Activated T-cell treated with anti-CD3 and anti-CD28 coated beads, Interleukin-2, amount 50 U/mL, for 48 hours (primary cell): ENCODE data around the gene ZNF2.
A peak's percentile ranks its signal among the peaks of the same experiment; 100 is the strongest.

Experiments
- DNase-seq, 2 experiments: peaks; one replicate each; pipeline ENCODE4 v3.0.0-alpha.2; 2020

Gene ZNF2

DNA sequence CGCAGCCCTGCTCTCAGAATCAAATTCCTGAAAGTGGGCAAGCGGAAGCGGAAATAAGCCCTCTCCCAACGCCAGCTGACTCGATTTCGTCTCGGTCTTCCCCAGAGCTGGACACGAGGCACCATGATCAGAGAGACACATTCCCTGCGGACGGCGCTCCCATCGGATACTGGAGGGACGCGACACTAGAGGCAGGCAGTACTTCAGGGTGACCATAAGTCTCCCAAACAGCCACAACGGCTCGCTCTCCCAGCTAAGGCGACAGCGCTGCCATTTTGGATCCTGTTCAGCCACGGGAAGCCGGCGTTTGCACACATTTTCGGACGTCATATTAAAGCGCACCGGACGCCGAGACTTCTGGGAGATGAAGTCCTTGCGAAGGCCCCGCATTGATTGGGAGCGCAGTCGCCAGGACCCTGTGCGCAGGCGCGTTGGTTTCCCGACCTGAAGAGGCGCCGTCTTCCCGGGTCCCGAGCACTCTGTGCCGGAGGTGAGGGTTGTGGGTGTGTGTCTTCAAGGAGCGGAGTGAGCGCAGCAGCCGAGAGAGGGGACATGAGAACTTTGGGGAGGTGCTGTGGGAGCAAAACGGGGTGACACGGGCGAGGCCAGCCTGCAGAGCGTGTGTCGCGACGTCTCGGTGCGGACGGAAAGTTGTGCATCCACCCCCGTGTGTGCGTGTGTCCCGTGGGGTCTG is at the start of gene ZNF2:
ZNF2 (plus strand) TSS at position 439 of the 694 bp plus-strand sequence. CDS start 10,418 bp downstream, outside the sequence.
- DNase-seq: peak; percentile 97

- DNase-seq: no peak
These were observed 44.6 kb upstream of the ZNF2 start for GRCh38 chr2:95121093-95121406.

- DNase-seq: peak; percentile 93 to 95
These were observed 44.0 kb upstream of the ZNF2 start, which contains the start of gene MRPS5 for GRCh38 chr2:95121407-95122196. Gene MRPS5 (minus strand): TSS chr2:95121808. CDS start chr2:95121791, 17 bp downstream.

DNA sequence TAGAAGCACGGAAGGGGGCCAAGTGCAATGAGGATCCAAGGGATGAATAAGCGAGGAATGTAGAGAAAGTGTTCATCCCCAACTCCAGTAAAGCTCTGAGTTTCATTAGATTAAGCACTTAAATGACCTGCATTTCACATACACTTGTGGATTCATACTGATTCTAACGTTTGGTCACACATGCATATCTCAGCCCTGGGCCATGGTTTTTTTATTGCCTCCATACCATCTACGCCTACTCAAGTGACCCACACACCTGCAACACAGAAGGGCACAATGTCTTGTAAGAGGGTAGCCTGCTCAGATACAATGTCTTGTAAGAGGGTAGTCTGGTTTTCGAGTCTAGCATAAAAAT is 43.4 kb upstream of the ZNF2 start:
- DNase-seq: no peak

- DNase-seq: no peak
These were observed 26.9 kb upstream of the ZNF2 start for GRCh38 chr2:95138702-95139101.

DNA sequence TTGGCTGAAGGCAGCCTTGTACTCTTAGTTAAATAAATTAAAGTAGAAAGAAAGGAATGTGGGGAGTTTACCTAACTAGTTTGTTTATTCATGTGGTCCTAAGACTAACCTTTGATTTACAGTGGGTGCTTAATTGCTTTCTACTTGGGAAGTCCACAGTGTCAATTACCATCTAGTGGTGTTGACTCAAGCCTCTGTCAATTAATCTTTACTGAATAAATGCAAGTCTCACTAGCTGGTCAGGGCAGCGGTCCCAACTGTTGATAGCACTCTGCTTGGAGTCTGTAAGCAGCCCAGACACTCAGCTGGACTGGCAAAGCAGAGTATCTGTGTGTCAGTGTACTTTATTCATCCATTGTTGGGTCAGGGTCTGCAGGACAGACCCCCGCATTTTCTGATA is 21.8 kb upstream of the ZNF2 start:
- DNase-seq: no peak

- DNase-seq: no peak
These were observed 16.1 kb upstream of the ZNF2 start for GRCh38 chr2:95149397-95149984.

GRCh38 chr2:95158441-95158840 is 7.2 kb upstream of the ZNF2 start:
- DNase-seq: no peak

- DNase-seq: peak; percentile 53 to 63
These were observed 6.6 kb upstream of the ZNF2 start for GRCh38 chr2:95158891-95159619.

GRCh38 chr2:95159690-95160449 is 5.7 kb upstream of the ZNF2 start, which contains the start of gene ZNF514:
Gene ZNF514 (minus strand): TSS chr2:95159848. CDS start chr2:95153253, 6,595 bp downstream.
- peak; percentile 73 to 82 for DNase-seq

GRCh38 chr2:95165030-95165370 is 609 bp upstream of the ZNF2 start:
- no peak for DNase-seq

DNA sequence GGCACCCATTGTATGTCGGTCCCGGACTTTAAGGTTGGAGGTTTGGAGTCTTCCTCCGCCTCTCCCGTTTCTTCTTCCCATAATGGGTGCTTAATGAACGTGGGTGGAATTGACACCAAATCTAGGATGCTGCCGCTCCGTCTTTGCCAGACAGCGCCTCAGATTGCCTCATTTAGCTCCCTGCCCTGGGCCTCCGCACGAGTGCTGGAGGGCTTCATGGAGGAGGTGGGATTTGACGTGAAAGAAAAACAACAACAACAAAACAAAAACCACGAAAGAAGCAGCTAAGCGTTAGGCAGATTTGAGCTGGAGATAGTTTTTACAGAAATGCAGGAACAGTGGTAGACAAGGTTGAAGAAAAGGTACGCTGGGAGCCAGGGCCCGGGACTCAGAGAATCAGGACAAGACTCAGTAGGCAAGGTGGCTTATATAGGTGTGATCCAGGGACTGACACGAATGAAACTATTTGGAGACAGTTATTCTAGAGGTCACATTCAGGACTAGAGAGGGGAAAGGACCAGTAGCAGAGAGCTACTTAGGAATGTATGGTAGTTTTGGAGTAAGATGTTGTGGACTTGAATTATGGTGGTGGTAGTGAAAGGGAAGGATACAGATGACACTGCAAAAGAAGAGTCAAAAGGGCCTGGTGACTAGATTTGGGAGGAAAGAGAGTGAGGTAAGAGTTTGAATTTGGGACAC is 605 bp downstream of the ZNF2 start:
- DNase-seq: no peak

DNA sequence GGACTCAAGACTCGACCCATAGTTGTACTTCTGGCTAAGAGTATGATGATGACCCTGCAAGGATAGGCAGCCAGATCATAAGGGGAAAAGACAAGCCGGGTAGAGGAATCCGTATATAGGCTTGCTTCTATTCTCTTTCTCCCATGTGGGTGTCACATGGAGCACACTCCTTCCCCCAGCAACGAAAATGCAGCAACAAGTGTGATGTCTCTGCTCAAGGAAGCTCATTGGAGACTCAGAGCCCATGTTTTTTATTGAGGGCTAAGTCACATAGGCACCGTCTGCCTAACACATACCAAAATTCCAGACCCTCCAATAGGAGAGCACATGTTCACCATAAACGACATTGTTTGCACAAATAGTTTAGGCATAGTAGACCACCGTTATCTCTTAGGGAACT is 6.3 kb downstream of the ZNF2 start:
- no peak for DNase-seq

DNA sequence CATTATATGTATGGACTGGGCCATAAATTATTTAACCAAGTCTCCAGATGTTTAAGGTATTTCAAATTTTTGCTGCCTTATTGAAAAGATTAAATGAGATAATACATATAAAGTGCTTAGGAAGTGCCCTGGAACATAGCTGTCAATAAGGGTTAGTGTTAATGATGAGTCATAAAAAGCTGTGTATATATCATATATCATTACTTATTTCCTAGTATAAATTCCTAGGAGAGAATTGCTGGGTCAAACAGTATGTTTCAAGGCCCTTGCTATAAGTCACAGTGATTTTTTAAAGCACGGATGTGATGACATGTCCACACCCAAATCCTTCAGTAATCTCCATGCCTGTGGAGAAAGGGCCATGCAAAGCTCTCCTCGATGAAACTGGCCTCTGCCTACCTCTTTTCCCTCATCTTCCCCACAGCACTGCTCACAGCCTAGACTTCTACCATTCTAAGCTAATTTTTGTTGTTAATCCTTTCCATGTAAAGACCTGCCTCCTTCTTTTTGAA is 8.5 kb downstream of the ZNF2 start:
- no peak for DNase-seq

DNA sequence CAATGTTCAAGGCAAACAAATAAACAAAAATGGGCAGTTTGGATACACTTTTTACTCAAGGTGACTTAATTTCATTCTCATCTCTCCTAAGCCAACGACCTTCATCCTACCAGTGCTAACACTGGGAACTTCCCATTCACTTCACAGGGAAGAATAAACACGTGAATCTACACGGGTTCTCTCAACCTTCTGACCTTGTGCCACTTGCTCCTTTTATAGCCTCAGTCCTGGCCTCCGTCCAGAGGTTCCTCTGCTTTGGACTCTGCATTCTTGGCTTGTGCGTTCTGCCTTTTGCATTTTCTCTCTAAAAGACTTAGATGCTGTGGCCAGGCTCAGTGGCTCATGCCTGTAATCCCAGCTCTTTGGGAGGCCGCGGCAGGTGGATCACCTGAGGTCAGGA is 13.8 kb downstream of the ZNF2 start:
- DNase-seq: no peak

- DNase-seq: no peak
These were observed 16.2 kb downstream of the ZNF2 start for GRCh38 chr2:95181774-95182173.

DNA sequence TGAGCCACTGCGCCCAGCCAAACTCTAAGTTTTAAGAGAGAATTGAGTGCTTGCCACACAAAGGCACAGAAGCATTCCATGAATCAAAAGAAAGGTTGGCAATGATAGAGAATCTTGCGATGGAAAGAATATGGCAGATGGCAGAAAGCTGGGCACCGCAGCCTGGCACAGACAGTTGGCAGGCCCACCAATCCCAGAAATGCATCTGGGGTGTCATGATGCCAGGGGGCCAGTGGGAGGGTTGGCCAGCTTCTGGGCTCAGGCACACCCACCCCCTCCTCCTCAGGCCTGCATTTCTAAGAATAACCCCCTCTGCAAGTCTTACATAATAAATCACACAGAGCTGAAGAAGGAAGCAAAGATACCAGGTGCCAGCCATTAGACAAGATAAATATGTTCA is 19.6 kb downstream of the ZNF2 start:
- DNase-seq: no peak

GRCh38 chr2:95185973-95186372 is 20.4 kb downstream of the ZNF2 start:
- no peak for DNase-seq

DNA sequence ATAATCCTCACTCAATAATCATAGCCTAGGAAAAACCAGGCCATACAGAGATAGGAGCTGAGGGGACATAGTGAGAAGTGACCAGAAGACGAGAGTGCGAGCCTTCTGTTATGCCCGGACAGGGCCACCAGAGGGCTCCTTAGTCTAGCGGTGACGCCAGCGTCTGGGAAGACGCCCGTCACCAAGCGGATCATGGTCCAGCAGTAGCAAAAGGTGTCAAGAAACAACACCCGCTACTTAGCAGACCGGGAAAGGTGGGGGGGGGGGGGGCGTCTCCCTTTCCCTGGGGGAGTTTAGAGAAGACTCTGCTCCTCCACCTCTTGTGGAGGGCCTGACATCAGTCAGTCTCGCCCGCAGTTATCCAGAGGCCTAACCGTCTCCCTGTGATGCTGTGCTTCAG is 27.3 kb downstream of the ZNF2 start:
- DNase-seq: peak; percentile 67 to 73

- DNase-seq: no peak
These were observed 38.3 kb downstream of the ZNF2 start for GRCh38 chr2:95203911-95204310.

GRCh38 chr2:95204396-95204795 is 38.8 kb downstream of the ZNF2 start:
- DNase-seq: no peak

DNA sequence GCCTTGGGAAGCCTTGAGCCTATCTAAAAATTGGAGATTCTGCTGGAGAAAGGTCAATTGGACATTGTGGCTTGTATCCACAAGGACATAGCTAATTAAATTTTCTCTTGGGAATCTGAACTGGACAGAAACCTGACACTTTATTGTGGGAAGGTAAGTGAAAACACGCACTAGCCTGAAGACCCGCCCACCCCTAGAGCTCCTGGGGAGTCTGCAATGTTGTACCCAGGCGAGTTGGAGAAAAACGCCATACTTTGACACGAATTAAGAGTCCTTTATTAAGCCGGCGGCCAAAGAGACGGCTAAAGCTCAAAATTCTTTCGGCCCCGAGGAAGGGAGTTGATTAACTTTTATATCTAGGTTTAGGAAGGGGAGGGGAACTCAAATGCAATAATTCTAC is 40.5 kb downstream of the ZNF2 start:
- DNase-seq: no peak
